ENCODE measurements around the gene MYBBP1A. TPM values are rescaled to one million over a fixed set of nuclear protein-coding genes. Genes with fewer than 3 reads are reported as not detected.
"Not testable (repeated sequence)": the region's sequence is repeated elsewhere in the genome, so short reads cannot be mapped to it uniquely, and the experiment has no call there.

MYBBP1A gene
- total RNA-seq, 4 donors from 2014 or later: 53.9 to 83.7 (median 54.5) TPM

GRCh38 chr17:4580291-4580690 is 25.1 kb upstream of the MYBBP1A start:
- no peak for DNase-seq (ENCODE audit: low spot score in 2 of 2)
- intact Hi-C loops (cut with DNase I; ENCODE audit: low total_unique reads): no loop called here
- H3K4me3 ChIP-seq (ENCODE audit: low read depth, poor library complexity, severe bottlenecking): no peak overlapping the region
- WGBS, 2 donors: 50 to 78% methylated on average over 7 of the region's 7 CpGs
- TF ChIP-seq CTCF (IDR thresholded peaks at IDR 0.05) (no peak), POLR2A (IDR thresholded peaks at IDR 0.05) (no peak)

GRCh38 chr17:4579678-4580077 is 24.5 kb upstream of the MYBBP1A start:
- DNase-seq (ENCODE audit: low spot score in 2 of 2): no peak
- H3K4me3 ChIP-seq (ENCODE audit: low read depth, poor library complexity, severe bottlenecking): no peak overlapping the region
- 58 to 72% methylated on average over 11 of the region's 11 CpGs for WGBS, 2 donors
- intact Hi-C loops (cut with DNase I; ENCODE audit: low total_unique reads): no loop called here
- TF ChIP-seq POLR2A (IDR thresholded peaks at IDR 0.05) (no peak), CTCF (IDR thresholded peaks at IDR 0.05) (no peak)

GRCh38 chr17:4578349-4578748 is 23.2 kb upstream of the MYBBP1A start:
- 98 to 100% methylated on average over 4 to 16 of the region's 24 CpGs for WGBS, 2 donors
- H3K4me3 ChIP-seq (ENCODE audit: low read depth, poor library complexity, severe bottlenecking); DNase-seq (ENCODE audit: low spot score in 2 of 2); intact Hi-C loops (cut with DNase I; ENCODE audit: low total_unique reads): not testable (repeated sequence)

- WGBS, 2 donors: 87 to 94% methylated on average over 8 of the region's 8 CpGs
- TF ChIP-seq POLR2A (IDR thresholded peaks at IDR 0.05): no peak
- TF ChIP-seq CTCF (IDR thresholded peaks at IDR 0.05): no peak
- no peak for DNase-seq (ENCODE audit: low spot score in 2 of 2)
- intact Hi-C loops (cut with DNase I; ENCODE audit: low total_unique reads): no loop called here
- no peak overlapping the region for H3K4me3 ChIP-seq (ENCODE audit: low read depth, poor library complexity, severe bottlenecking)
These were observed 22.3 kb upstream of the MYBBP1A start for GRCh38 chr17:4577386-4577993.

- no peak for TF ChIP-seq CTCF (IDR thresholded peaks at IDR 0.05)
- TF ChIP-seq POLR2A (IDR thresholded peaks at IDR 0.05): no peak
These were observed 21.6 kb upstream of the MYBBP1A start for GRCh38 chr17:4576729-4577322.

GRCh38 chr17:4576161-4576558 is 21.0 kb upstream of the MYBBP1A start:
- no peak for DNase-seq (ENCODE audit: low spot score in 2 of 2)
- no peak overlapping the region for H3K4me3 ChIP-seq (ENCODE audit: low read depth, poor library complexity, severe bottlenecking)
- TF ChIP-seq POLR2A (IDR thresholded peaks at IDR 0.05) (no peak), CTCF (IDR thresholded peaks at IDR 0.05) (no peak)
- intact Hi-C loops (cut with DNase I; ENCODE audit: low total_unique reads): no loop called here
- 80 to 84% methylated on average over 6 of the region's 6 CpGs for WGBS, 2 donors

More at GRCh38 chr17:4576729-4577322, 21.6 kb upstream of the MYBBP1A start:
- 72 to 79% methylated on average over 15 to 18 of the region's 18 CpGs for WGBS, 2 donors
- H3K4me3 ChIP-seq (ENCODE audit: low read depth, poor library complexity, severe bottlenecking): no peak overlapping the region
- intact Hi-C loops (cut with DNase I; ENCODE audit: low total_unique reads): no loop called here
- no peak for DNase-seq (ENCODE audit: low spot score in 2 of 2)
